ENCODE data around the gene NTSR1. TPM values are rescaled to one million over a fixed set of nuclear protein-coding genes. Genes with fewer than 3 reads are reported as not detected.

Gene NTSR1
- total RNA-seq, 2 donors from 2014 or later: 0.74 TPM; not detected in 1

DNA sequence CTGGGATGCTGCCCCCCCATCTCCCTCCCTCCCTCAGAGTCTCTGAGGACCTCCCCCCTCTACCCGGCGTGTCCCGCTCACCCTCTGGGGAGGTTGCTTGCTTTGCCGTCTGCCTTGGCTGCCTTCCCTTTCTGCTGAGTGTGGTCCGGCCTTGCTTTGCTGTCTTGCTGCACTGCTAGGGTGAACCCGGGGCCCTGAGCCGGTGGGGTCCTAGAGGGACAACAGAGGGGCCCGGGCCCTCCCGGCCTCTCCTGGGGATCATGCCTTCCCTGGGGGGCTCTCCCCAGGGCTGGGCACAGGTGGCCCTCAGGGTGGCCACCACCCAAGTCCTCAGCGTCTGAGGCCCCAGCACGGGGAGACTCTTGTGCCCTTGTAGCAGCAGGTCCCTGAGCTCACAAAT is 47.0 kb upstream of the NTSR1 start:
- intact Hi-C loops (cut with DNase I): no loop called here
- 61% methylated on average over 7 of the region's 11 CpGs for WGBS
- no peak overlapping the region for H3K27ac ChIP-seq

GRCh38 chr20:62662422-62662821 is 46.2 kb upstream of the NTSR1 start:
- Histone ChIP-seq H3K27me3 (replicated peaks; ENCODE audit: insufficient read depth) (no peaks in the 10 kb centered on the region), H3K9me3 (no peaks in the 10 kb centered on the region), H3K4me3 (no peak overlapping the region), H3K27ac (no peak overlapping the region), H3K4me1 (replicated peaks) (no peaks in the 10 kb centered on the region), H3K36me3 (no peaks in the 10 kb centered on the region)
- no peak for DNase-seq (ENCODE audit: low spot score)
- TF ChIP-seq, protein P1, sequence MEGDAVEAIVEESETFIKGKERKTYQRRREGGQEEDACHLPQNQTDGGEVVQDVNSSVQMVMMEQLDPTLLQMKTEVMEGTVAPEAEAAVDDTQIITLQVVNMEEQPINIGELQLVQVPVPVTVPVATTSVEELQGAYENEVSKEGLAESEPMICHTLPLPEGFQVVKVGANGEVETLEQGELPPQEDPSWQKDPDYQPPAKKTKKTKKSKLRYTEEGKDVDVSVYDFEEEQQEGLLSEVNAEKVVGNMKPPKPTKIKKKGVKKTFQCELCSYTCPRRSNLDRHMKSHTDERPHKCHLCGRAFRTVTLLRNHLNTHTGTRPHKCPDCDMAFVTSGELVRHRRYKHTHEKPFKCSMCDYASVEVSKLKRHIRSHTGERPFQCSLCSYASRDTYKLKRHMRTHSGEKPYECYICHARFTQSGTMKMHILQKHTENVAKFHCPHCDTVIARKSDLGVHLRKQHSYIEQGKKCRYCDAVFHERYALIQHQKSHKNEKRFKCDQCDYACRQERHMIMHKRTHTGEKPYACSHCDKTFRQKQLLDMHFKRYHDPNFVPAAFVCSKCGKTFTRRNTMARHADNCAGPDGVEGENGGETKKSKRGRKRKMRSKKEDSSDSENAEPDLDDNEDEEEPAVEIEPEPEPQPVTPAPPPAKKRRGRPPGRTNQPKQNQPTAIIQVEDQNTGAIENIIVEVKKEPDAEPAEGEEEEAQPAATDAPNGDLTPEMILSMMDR (IDR thresholded peaks at IDR 0.05): no peak
- TF ChIP-seq POLR2A (IDR thresholded peaks at IDR 0.05) (no peak), POLR2AphosphoS5 (IDR thresholded peaks at IDR 0.05) (no peak)
- intact Hi-C loops (cut with DNase I): no loop called here
- WGBS: 43% methylated on average over 6 of the region's 6 CpGs

More for the DNA sequence above, 47.0 kb upstream of the NTSR1 start:
- H3K4me3 ChIP-seq: no peak overlapping the region
- no peaks in the 10 kb centered on the region for H3K4me1 ChIP-seq (replicated peaks)
- H3K9me3 ChIP-seq: no peaks in the 10 kb centered on the region
- H3K36me3 ChIP-seq: no peaks in the 10 kb centered on the region
- no peak for DNase-seq (ENCODE audit: low spot score)
- no peaks in the 10 kb centered on the region for H3K27me3 ChIP-seq (replicated peaks; ENCODE audit: insufficient read depth)
- no peak for TF ChIP-seq POLR2AphosphoS5 (IDR thresholded peaks at IDR 0.05)
- TF ChIP-seq, protein P1 (IDR thresholded peaks at IDR 0.05): no peak
- TF ChIP-seq POLR2A (IDR thresholded peaks at IDR 0.05): no peak

DNA sequence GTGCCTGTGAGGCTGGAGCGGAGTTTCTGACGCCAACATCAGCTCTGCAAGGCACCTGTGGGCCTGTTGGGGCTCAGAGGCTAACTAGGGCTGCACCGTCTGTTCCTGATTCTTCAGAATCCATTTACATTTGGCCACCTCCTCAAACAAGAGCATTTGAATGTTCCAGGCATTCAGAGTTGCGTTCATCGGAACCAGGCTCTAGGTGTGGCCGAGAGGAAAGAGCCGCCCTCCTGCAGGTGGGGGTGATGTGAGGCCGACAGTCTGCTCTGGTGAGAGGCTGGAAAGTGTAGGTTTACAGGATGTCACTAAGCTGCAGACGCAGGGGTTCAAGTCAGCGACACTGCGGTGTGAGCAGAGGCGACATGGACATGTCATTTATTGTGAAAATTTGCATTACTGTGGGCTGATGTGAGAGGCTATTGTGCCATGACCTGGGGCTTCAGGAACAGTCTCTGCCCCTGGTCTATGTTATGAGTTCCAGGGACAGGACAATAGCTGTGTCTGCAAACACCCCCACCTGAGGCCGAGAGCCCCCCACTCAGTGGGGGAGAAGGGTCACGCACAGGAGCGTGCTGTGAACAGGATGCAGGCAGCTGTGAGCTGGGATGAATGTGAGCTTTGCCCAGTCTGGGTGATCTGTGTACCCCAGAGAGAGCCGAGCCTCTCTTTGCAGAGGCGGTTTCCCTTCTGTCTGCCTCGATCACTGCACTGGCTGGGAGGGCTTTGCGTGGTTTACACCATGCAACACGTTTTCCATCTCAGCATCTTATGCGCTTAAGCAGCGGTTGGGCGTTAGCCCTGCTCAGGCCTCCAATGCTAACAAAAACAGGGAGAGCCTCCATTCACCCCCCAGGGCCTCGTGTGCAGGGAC is 45.3 kb upstream of the NTSR1 start:
- no peak for DNase-seq (ENCODE audit: low spot score)
- Histone ChIP-seq H3K4me1 (replicated peaks) (no peaks in the 10 kb centered on the region), H3K4me3 (no peak overlapping the region), H3K27me3 (replicated peaks; ENCODE audit: insufficient read depth) (peaks cover 4% of the 10 kb centered on the region), H3K9me3 (no peaks in the 10 kb centered on the region), H3K27ac (no peak overlapping the region), H3K36me3 (no peaks in the 10 kb centered on the region)
- WGBS: 80% methylated on average over 24 of the region's 24 CpGs
- intact Hi-C loops (cut with DNase I): no loop called here
- TF ChIP-seq, protein P1 (IDR thresholded peaks at IDR 0.05): no peak
- TF ChIP-seq POLR2AphosphoS5 (IDR thresholded peaks at IDR 0.05) (no peak), POLR2A (IDR thresholded peaks at IDR 0.05) (no peak)

- Histone ChIP-seq H3K4me1 (replicated peaks) (no peaks in the 10 kb centered on the region), H3K36me3 (no peaks in the 10 kb centered on the region), H3K9me3 (no peaks in the 10 kb centered on the region), H3K27ac (no peak overlapping the region), H3K4me3 (no peak overlapping the region), H3K27me3 (replicated peaks; ENCODE audit: insufficient read depth) (peaks cover 4% of the 10 kb centered on the region)
- WGBS: 91% methylated on average over 16 of the region's 18 CpGs
- DNase-seq (ENCODE audit: low spot score): no peak
- TF ChIP-seq POLR2A (IDR thresholded peaks at IDR 0.05) (no peak), POLR2AphosphoS5 (IDR thresholded peaks at IDR 0.05) (no peak)
- TF ChIP-seq, protein P1 (IDR thresholded peaks at IDR 0.05): no peak
- intact Hi-C loops (cut with DNase I): no loop called here
These were observed 44.3 kb upstream of the NTSR1 start for GRCh38 chr20:62664019-62664971.
